EL (cell line): Measurements from ENCODE around the gene BCR.

ENCODE experiments used
- DNase-seq: peaks from one replicate; pipeline ENCODE4 v3.0.0-alpha.2; 2016

The BCR gene

DNA sequence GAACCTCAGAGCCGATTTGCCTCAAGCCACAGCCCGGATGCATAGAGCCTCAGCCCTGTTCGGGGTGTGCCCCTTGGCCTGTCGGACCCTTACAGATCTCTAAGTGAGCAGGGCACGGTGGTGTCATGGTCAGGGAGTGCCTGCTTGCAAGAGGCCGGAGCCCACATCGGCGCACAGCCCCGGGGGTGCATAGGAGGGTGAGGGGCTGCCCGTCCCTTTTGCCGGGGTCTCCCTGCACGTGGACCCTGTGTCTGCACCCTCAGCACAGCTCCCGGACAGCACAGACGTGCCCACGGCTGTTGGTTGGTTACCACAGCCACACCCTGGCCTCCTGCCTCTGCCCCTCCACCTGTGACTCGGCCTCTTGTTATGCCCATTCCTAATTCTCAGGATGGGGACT, 28.5 kb upstream of the BCR start:
- peak; percentile 21 for DNase-seq

DNA sequence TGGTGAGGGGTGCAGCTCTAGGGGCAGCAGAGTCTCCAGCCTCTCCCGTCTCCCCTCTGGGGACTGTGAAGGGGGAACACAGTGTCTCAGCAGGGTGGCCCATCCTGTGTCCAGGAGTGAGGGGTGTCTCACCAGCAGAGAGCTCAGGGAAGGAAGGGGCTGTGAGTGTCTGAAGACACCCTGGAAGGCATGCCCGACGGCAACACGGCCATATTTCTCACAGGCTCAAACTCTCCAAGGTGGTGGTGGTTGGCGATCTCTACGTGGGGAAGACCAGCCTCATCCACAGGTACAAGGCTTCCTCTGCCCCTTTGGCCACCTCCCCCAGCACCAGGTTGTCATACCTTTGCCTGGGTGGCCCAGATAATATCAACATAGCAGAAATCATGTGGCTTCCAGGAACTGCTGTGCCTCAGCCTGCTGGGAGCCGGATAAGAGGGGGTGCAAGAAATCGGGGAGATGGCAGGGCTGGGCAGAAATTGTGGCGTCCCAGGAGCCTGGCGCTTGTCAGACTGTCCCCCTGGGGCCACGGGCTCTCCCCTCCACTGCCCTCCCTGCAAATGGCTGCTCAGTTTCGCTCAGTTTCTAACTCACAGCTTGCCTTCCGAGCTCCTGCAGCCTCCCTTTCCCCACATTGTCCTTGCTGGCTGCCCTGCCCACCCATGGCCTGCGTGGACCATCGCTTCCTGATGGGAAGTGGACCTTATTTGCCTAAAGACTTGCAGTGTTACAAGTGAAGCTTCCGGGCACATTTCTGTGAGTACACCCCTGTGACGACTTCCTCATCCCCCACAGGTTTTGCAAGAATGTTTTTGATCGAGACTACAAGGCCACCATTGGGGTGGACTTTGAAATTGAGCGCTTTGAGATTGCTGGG, 27.8 kb upstream of the BCR start:
- DNase-seq, result no peak

DNA sequence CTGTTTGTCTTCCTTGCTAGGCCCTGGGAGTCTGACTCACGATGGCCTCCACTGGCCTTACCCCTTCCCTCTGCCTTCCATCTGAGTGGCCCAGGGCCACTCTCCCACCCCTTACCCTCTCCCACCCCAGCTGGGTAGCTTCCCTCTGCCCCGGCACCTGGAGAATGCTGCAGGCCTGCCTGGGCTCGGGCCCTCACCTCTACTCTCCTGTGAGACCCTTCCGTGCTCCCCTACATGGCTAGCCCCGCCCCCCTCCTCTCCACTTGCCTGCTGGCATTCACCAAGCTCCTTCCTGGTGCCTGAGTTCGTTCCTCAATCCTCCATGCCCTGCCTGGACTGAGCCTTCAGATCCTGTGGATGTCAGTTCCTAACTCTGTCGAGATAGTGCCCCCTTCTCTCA, 26.3 kb upstream of the BCR start:
- DNase-seq, result no peak

DNA sequence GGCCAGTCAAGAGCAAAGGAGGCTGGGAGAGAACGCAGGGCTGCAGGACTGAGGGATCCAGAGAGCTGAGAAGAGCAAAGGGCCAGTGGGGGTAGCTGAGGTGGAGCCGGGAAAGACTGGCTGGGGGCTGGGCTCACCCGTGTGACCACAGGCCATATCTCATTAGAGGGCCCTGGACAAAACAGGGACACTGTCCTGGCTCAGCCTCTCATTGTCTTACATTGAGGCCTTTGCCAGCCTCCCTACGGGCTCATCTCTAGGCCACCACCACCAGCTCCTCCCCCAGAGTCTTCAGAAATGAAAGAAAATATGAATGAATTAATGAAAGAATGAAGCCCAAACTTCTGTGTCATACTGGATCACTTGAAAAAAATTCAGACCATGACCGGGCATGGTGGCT, 25.8 kb upstream of the BCR start:
- DNase-seq, result no peak

- DNase-seq, result no peak
Observed at GRCh38 chr22:23155143-23155542, 25.2 kb upstream of the BCR start.

- DNase-seq, result no peak
Observed at GRCh38 chr22:23155831-23156230, 24.5 kb upstream of the BCR start.

DNA sequence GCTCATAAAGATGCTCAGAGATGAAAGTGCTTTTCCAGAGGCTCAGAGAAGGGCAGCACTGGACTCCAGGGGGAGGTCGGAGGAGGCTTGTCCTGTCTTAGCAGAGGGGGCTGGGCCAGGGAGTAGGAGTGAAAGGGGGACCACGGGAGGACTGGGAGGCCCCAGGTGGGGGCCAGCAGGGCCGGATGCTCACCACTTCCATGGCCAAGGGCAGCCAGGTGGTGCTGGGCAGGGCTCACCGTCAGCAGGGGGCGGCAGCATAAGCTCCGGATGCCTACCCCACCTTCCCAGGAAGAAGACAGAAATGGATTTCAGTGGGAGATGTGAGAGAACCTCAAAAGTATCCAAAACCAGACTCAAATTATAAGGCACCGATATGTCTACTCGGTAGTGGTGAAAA, 24.0 kb upstream of the BCR start:
- DNase-seq, result no peak

GRCh38 chr22:23157560-23158515, 22.5 kb upstream of the BCR start:
- DNase-seq, result no peak

DNA sequence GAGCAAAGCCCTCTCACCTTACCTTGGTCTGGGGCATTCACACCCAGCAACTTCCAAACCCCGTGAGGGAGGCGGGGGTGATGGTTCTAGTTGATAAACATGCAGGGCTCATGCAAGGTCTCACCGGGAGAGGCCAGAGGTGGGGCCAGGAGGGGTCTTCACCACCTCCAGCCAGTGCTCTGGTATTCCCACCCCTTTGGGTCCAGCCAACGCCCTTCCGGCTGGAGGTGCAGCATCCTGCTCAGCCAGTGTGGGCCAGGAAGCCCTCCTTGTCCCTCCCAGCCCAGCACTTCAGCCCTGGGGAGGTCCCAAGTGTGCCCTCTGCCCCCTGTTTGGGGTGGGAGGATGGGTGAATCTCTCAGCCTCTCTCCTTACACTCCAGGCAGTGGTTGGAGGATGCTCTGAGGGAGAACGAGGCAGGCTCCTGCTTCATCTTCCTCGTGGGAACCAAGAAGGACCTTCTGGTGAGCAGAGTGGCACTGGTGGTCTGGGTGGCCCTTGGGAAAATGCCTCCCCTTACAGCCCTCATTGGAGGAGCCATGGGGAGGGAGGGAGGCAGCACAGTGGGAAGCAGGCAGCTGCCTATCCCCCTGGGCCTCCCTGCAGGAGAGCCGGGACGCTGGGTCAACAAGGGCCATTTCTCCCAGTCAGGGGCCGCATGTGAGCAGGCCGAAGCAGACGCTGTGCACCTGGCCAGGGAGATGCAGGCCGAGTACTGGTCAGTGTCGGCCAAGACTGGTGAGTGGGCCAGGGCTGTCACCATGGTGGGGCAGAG, 21.6 kb upstream of the BCR start:
- no peak for DNase-seq

DNA sequence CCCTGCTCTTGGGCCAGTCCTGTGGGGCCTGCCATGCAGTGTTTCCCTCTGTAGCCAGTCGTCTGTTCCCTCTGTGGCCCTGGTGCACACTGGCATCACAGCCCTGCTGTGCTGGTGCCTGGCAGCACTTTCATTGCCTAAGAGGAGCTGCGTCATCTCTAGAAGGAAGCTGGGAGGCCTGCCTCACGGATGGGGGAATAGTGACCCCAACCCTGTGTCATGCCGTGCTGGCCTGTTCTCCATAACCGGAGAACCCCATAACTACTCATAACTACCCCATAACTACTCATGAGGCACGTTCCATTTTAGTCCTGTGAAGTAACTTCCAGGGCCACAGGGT, 21.0 kb upstream of the BCR start:
- DNase-seq, result no peak

DNA sequence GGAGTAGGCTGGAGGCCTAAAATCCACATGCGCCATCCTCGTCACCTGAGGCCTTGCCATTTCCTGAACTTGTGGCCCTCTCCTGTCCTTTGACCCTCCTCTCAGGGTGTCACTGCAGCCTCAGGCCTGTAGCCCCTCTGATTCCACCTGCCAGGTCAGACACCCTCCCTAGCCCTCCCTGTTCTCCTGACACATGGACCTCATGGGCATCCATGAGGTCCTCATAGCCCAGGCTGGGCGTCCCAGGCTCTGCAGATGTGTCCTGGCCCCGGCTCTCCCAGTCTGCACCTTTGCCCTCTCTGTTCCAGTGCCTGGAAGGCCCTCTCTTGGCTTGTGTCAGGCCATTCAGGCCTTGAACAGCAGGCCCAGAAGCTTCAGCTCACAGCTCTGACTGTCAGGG, 19.3 kb upstream of the BCR start:
- DNase-seq, result no peak

DNA sequence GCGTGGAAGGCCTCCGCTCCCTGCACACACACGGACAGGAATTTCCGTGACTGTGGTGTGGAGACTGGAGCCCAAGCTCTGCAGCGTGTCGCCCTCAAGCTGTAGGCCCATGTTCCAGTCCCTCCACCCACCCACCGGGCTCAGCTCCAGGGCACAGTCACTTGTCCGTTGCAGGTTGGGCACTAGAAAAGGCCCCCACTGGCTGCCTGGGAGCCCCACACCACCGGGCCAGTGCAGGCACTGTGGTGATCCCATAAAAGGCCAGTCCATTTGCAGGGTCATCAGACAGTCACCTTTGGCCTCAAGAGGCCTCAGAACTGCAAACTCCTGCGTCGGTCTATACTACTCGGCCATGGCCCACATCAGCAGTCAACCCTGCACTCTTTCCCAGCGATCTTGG, 18.7 kb upstream of the BCR start:
- no peak for DNase-seq

GRCh38 chr22:23163665-23164064, 16.6 kb upstream of the BCR start:
- DNase-seq, result no peak

- DNase-seq, result no peak
Observed at GRCh38 chr22:23164091-23164490, 16.2 kb upstream of the BCR start.

GRCh38 chr22:23166042-23166831, 14.1 kb upstream of the BCR start:
- DNase-seq, result no peak

GRCh38 chr22:23166841-23167616, 13.3 kb upstream of the BCR start:
- DNase-seq, result no peak

DNA sequence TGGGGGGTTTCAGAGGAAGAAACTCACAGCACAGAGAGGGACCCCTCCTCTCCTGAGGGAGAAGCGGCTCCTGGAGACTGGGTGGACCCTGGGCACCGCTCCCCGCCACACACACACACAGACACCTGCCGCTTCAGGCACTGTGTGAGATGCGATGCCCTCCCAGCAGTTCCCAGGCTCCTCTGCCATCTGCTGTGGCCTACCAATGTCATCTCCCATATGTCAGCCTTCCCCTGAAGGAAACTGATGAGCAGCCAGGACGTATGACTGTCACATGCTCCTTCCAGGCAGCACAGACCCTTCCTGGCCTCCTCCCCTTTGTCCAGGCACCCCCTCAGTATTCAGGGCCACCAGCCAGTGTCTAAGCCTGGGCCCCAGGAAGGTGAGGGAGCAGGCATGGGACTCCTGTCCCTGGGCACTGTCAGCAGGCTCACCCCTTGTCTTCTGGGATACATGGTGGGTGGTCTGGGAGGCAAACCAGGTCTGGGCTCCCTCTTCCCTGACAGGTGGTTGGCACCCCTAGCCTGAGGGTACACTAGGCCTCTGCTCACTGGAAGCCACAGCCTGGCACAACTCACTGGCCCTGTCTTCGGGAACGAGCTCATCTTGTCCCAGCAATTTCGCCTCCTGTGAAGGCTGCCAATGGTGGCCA, 11.8 kb upstream of the BCR start:
- DNase-seq, result no peak

- DNase-seq, result no peak
Observed at GRCh38 chr22:23169043-23169406, 11.3 kb upstream of the BCR start.

GRCh38 chr22:23175817-23176644, 4.3 kb upstream of the BCR start:
- no peak for DNase-seq

DNA sequence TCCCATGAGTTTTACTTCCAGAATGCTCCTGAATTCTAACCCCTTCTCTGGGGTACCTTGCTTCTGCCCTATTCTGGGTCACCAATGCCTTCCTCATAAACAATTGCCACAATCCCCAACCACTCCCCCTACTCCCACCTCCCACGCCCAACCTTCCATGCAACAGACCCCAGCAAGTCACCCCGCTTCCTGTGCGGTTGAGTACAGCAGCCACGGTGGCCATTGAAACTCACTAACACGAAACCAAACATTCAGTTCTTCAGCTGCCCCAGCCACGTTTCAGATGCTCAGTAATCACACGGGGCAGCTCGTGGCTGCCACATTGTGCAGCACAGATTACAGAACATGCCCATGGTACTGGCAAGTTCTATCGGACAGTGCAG, 3.7 kb upstream of the BCR start:
- DNase-seq, result no peak
